Spleen (tissue), 7 donors: ENCODE data around the gene UBASH3B.

Experiments
- CTCF ChIP-seq, 11 experiments: fragments of 200-600 bp in 7 of 11; fragments of 450-650 bp in 4 of 11; sonication (generic) in 4 of 11; IDR thresholded peaks in 8 of 11; conservative IDR thresholded peaks in 3 of 11; 1 replicate in 7 of 11; 2 replicates in 4 of 11; pipeline versions ENCODE4 v1.4.0 to v1.8.0; 2016 to 2021; ENCODE audit warnings: antibody characterized with exemption in 11 of 11, inconsistent platforms in 4 of 11, mild to moderate bottlenecking in 1 of 11
- POLR2A ChIP-seq, 3 donors: fragments of 450-650 bp; IDR thresholded peaks; one replicate each; pipeline ENCODE4 v1.5.1; 2017; ENCODE audit warnings: antibody characterized with exemption in 3 of 3, mild to moderate bottlenecking in 1 of 3
- POLR2AphosphoS5 ChIP-seq, 3 donors: sonication (generic); formaldehyde crosslinking; IDR thresholded peaks; one replicate each; pipeline ENCODE4 v1.5.1; 2017; ENCODE audit warnings: antibody characterized with exemption in 3 of 3
- donor health status: DM: no; HTN: no; CAD: no; lungs with moderate emphysema.
- donor health status: DM: no; HTN: no; CAD: no.
- donor health status: DM: no; HTN: no; CAD: no.

- TF ChIP-seq CTCF (IDR thresholded peaks at IDR 0.05 in 8 of 11, conservative IDR thresholded peaks at IDR 0.05 in 3 of 11) (no peak), POLR2A (IDR thresholded peaks at IDR 0.05) (no peak), POLR2AphosphoS5 (IDR thresholded peaks at IDR 0.05) (no peak)
These were observed 138.0 kb downstream of the UBASH3B start for GRCh38 chr11:122793515-122793914.
